A549 (cell line): ENCODE data around the gene CLEC4E.
"Not testable (repeated sequence)": the region's sequence is repeated elsewhere in the genome, so short reads cannot be mapped to it uniquely, and the experiment has no call there.

Experiments
- CEBPB ChIP-seq, 2 experiments: fragments of >200 bp in 1 of 2; sonication (Bioruptor Twin) in 1 of 2; formaldehyde crosslinking in 1 of 2; IDR thresholded peaks; 2 replicates each; pipeline ENCODE4 v1.6.1; 2012 to 2016
- CHD2 ChIP-seq: fragments of 150-350 bp; IDR thresholded peaks from 2 replicates; pipeline ENCODE4 v1.6.1; 2014; ENCODE audit warnings: low read length; ENCODE audit not compliant: partially characterized antibody
- JUN ChIP-seq, 2 experiments: fragments of >200 bp; sonication (Bioruptor Twin); formaldehyde crosslinking; IDR thresholded peaks; 2 replicates in 1 of 2; 3 replicates in 1 of 2; pipeline ENCODE4 v1.6.1; 2016 to 2017
- KDM1A ChIP-seq: fragments of 200-600 bp; sonication (generic); IDR thresholded peaks from 2 replicates; pipeline ENCODE4 v1.6.1; 2016; ENCODE audit warnings: low read depth, mild to moderate bottlenecking
- MAZ ChIP-seq: fragments of 150-350 bp; IDR thresholded peaks from 2 replicates; pipeline ENCODE4 v1.6.1; 2014; ENCODE audit warnings: antibody characterized with exemption, low read depth, low read length, borderline replicate concordance
- MYC ChIP-seq: IDR thresholded peaks from 2 replicates; pipeline ENCODE4 v1.6.1; 2012; ENCODE audit warnings: mild to moderate bottlenecking, inconsistent platforms, low read length, improper control_type of control experiment, borderline replicate concordance
- POLR2A ChIP-seq: IDR thresholded peaks from 2 replicates; pipeline ENCODE4 v1.6.1; 2012; ENCODE audit warnings: mild to moderate bottlenecking, low read length
- SREBF2 ChIP-seq: fragments of 450-650 bp; IDR thresholded peaks from 2 replicates; pipeline ENCODE4 v1.6.1; 2014; ENCODE audit warnings: mild to moderate bottlenecking, moderate library complexity
- ZFP36 ChIP-seq: fragments of 450-650 bp; IDR thresholded peaks from 2 replicates; pipeline ENCODE4 v1.6.1; 2014; ENCODE audit warnings: borderline replicate concordance; ENCODE audit not compliant: partially characterized antibody
- ZSCAN20 ChIP-seq: fragments of 250-450 bp; sonication (Bioruptor Pico); IDR thresholded peaks from 2 replicates; pipeline ENCODE4 v1.8.0; 2022; ENCODE audit warnings: mild to moderate bottlenecking, moderate library complexity
- TF ChIP-seq, protein P1 (sequence below): fragments of >200 bp; sonication (Bioruptor Twin); formaldehyde crosslinking; IDR thresholded peaks from 3 replicates; pipeline ENCODE4 v1.5.1; 2016
- TF ChIP-seq, protein P2 (sequence below): fragments of 450-650 bp; IDR thresholded peaks from 2 replicates; pipeline ENCODE4 v1.6.1; 2014; ENCODE audit warnings: antibody characterized with exemption
- TF ChIP-seq, protein P3 (sequence below): fragments of 200-600 bp; sonication (generic); IDR thresholded peaks from 2 replicates; pipeline ENCODE4 v1.6.1; 2016; ENCODE audit warnings: antibody characterized with exemption, mild to moderate bottlenecking, moderate library complexity
- TF ChIP-seq, protein P4 (sequence below): fragments of 150-350 bp; IDR thresholded peaks from 2 replicates; pipeline ENCODE4 v1.6.1; 2014; ENCODE audit warnings: low read depth, mild to moderate bottlenecking, low read length

DNA sequence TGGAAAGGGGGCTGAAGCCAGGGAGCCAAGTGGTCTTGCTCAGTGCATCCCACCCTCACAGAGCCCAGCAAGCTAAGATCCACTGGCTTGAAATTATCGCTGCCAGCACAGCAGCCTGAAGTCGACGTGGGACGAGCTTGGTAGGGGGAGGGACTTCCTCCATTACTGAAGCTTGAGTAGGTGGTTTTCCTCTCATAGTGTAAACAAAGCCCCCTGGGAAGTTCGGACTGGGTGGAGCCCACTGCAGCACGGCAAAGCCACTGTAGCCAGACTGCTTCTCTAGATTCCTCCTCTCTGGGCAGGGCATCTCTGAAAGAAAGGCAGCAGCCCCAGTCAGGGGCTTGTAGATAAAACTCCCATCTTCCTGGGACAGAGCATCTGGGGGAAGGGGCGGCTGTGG is 44.6 kb downstream of the CLEC4E start:
- TF ChIP-seq, protein P1, sequence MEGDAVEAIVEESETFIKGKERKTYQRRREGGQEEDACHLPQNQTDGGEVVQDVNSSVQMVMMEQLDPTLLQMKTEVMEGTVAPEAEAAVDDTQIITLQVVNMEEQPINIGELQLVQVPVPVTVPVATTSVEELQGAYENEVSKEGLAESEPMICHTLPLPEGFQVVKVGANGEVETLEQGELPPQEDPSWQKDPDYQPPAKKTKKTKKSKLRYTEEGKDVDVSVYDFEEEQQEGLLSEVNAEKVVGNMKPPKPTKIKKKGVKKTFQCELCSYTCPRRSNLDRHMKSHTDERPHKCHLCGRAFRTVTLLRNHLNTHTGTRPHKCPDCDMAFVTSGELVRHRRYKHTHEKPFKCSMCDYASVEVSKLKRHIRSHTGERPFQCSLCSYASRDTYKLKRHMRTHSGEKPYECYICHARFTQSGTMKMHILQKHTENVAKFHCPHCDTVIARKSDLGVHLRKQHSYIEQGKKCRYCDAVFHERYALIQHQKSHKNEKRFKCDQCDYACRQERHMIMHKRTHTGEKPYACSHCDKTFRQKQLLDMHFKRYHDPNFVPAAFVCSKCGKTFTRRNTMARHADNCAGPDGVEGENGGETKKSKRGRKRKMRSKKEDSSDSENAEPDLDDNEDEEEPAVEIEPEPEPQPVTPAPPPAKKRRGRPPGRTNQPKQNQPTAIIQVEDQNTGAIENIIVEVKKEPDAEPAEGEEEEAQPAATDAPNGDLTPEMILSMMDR: not testable (repeated sequence)
- TF ChIP-seq SREBF2; ZSCAN20 (CRISPR knock-in tag); CEBPB (IDR thresholded peaks at IDR 0.05); ZFP36; POLR2A; MYC; KDM1A; CHD2; JUN (IDR thresholded peaks at IDR 0.05); MAZ: not testable (repeated sequence)
- TF ChIP-seq, protein P2, sequence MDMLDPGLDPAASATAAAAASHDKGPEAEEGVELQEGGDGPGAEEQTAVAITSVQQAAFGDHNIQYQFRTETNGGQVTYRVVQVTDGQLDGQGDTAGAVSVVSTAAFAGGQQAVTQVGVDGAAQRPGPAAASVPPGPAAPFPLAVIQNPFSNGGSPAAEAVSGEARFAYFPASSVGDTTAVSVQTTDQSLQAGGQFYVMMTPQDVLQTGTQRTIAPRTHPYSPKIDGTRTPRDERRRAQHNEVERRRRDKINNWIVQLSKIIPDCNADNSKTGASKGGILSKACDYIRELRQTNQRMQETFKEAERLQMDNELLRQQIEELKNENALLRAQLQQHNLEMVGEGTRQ: not testable (repeated sequence)
- TF ChIP-seq, protein P3, sequence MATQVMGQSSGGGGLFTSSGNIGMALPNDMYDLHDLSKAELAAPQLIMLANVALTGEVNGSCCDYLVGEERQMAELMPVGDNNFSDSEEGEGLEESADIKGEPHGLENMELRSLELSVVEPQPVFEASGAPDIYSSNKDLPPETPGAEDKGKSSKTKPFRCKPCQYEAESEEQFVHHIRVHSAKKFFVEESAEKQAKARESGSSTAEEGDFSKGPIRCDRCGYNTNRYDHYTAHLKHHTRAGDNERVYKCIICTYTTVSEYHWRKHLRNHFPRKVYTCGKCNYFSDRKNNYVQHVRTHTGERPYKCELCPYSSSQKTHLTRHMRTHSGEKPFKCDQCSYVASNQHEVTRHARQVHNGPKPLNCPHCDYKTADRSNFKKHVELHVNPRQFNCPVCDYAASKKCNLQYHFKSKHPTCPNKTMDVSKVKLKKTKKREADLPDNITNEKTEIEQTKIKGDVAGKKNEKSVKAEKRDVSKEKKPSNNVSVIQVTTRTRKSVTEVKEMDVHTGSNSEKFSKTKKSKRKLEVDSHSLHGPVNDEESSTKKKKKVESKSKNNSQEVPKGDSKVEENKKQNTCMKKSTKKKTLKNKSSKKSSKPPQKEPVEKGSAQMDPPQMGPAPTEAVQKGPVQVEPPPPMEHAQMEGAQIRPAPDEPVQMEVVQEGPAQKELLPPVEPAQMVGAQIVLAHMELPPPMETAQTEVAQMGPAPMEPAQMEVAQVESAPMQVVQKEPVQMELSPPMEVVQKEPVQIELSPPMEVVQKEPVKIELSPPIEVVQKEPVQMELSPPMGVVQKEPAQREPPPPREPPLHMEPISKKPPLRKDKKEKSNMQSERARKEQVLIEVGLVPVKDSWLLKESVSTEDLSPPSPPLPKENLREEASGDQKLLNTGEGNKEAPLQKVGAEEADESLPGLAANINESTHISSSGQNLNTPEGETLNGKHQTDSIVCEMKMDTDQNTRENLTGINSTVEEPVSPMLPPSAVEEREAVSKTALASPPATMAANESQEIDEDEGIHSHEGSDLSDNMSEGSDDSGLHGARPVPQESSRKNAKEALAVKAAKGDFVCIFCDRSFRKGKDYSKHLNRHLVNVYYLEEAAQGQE: not testable (repeated sequence)
- TF ChIP-seq, protein P4, sequence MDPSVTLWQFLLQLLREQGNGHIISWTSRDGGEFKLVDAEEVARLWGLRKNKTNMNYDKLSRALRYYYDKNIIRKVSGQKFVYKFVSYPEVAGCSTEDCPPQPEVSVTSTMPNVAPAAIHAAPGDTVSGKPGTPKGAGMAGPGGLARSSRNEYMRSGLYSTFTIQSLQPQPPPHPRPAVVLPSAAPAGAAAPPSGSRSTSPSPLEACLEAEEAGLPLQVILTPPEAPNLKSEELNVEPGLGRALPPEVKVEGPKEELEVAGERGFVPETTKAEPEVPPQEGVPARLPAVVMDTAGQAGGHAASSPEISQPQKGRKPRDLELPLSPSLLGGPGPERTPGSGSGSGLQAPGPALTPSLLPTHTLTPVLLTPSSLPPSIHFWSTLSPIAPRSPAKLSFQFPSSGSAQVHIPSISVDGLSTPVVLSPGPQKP: not testable (repeated sequence)
